ENCODE measurements around the gene SLX9.

DNA sequence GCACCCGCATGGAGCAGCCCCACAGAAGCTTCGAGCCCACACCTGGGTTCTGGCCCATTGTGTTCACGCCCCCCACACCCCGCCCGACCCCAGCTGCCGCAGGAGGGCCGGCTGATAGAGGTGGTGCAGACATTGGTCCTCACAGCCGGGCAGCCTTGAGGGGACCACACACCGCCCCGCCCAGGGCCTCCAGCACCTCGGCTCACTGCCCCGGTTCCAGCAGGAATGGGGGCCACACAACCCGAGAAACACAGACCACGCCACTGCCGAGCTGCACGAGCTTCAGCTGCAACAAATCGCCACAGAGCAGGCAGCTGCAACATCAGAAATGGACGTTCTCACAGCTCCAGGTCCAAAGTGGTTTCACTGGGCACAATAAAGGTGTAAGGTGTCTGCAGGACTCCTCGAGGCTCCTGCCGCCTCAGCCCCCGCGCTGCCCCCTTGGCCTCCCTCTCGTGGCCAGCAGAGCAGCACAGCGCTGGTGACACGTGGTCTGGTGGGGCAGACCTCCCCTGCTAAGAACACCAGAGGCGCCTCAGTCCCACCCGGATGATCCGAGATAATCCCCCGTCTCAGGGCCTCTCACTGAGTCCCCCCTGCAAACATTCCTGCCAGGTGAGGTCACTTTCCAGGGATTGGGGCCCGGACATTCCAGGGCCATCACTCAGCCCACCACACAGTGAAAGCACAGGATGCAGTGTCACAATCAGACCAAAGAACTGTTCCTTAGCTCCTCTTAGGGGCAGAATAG is 72.3 kb downstream of the SLX9 start:
- TF ChIP-seq, protein P1, sequence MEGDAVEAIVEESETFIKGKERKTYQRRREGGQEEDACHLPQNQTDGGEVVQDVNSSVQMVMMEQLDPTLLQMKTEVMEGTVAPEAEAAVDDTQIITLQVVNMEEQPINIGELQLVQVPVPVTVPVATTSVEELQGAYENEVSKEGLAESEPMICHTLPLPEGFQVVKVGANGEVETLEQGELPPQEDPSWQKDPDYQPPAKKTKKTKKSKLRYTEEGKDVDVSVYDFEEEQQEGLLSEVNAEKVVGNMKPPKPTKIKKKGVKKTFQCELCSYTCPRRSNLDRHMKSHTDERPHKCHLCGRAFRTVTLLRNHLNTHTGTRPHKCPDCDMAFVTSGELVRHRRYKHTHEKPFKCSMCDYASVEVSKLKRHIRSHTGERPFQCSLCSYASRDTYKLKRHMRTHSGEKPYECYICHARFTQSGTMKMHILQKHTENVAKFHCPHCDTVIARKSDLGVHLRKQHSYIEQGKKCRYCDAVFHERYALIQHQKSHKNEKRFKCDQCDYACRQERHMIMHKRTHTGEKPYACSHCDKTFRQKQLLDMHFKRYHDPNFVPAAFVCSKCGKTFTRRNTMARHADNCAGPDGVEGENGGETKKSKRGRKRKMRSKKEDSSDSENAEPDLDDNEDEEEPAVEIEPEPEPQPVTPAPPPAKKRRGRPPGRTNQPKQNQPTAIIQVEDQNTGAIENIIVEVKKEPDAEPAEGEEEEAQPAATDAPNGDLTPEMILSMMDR (conservative IDR thresholded peaks at IDR 0.05; ENCODE audit: low read length) = no peak
- no peak for TF ChIP-seq EZH2phosphoT487 (IDR thresholded peaks at IDR 0.05; ENCODE audit: borderline replicate concordance, low read depth, low read length)
